ENCODE data around the gene STAT6.

STAT6 gene, protein sequence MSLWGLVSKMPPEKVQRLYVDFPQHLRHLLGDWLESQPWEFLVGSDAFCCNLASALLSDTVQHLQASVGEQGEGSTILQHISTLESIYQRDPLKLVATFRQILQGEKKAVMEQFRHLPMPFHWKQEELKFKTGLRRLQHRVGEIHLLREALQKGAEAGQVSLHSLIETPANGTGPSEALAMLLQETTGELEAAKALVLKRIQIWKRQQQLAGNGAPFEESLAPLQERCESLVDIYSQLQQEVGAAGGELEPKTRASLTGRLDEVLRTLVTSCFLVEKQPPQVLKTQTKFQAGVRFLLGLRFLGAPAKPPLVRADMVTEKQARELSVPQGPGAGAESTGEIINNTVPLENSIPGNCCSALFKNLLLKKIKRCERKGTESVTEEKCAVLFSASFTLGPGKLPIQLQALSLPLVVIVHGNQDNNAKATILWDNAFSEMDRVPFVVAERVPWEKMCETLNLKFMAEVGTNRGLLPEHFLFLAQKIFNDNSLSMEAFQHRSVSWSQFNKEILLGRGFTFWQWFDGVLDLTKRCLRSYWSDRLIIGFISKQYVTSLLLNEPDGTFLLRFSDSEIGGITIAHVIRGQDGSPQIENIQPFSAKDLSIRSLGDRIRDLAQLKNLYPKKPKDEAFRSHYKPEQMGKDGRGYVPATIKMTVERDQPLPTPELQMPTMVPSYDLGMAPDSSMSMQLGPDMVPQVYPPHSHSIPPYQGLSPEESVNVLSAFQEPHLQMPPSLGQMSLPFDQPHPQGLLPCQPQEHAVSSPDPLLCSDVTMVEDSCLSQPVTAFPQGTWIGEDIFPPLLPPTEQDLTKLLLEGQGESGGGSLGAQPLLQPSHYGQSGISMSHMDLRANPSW

DNA sequence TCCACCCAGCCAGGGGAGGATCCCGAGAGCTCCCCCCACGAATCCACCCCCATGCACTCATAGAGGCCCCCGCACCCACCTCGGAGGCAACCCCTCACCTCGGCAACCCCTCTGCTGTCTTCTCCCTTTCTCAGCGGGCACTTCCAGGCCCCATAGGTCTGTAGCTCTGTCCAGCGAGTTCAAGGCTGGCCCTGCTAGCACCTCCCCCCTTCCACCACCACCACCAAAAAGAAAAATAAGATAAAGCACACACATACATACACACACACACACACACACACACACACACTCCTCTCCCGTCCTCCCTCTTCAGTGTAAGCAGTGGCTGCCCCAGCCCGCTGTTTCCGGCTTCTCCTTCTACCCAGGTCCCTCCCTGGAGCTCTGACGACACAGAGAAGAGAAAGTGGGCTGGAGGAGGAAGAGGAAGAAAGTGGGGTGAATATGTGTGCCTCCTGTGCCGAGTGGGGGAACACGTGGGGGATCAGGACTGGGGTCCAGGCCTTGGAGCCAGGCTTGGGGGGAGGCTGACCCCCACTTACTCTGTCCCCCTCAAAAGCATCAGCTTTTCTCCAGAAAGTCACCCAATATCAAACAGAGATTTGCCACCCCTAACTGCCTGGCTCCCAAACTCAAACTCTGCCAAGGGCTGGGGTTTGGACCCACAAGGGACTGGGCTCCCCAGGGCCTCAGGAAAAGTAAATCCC is at the start of gene STAT6:
Gene STAT6 (minus strand): TSS at position 332 of the 704 bp plus-strand sequence. CDS start 3,084 bp downstream, outside the sequence.
- peak; percentile 93 for DNase-seq

DNA sequence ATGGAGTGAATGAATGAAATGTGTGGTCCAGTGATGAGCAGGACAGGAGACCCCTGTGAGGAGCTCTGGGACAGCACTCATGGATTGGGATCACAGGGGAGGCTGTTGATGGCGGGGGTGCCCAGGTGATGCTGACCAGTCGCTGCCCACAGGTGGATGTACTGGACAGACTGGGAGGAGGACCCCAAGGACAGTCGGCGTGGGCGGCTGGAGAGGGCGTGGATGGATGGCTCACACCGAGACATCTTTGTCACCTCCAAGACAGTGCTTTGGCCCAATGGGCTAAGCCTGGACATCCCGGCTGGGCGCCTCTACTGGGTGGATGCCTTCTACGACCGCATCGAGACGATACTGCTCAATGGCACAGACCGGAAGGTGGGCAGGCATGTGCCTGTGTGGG is 49.6 kb upstream of the STAT6 start:
- DNase-seq, result no peak

DNA sequence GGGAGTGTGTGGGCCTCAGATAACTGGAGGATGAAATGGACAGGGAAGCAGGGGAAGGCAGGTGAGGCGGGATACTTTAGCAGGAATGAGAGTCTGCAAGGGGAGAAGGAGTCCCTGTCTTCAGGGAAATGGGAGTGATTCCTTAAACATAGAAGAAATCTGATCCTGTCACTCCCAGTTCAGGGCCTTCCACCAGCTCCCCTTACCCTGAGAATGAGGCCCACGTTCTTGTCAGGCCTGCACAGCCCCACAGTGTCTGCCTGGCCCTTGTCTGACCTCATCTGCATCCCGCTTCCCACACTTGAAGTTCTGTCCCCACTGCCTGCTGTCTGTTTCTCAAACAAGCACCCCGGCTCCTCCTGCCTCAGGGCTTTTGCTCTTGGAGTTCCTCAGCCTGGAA is 48.9 kb upstream of the STAT6 start:
- DNase-seq, result no peak

DNA sequence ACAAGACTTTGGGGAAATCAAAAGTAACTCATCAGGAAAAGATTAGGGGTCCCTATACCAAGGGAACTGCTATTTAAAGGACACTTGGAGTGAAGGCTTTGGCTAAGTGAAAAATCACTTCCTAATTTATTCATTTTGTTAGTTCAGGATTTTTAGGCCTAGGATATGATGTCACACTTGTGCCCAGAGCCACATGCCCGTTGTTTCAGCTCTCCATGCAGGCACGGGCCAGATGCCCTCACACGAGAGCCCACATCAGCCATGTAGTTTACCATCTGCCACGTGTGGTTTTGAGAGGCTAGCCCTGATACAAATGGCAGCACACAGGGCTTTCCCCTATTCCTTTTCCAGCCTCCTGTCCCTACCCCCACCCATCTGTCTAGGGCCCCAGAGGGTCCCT is 48.1 kb upstream of the STAT6 start:
- no peak for DNase-seq

DNA sequence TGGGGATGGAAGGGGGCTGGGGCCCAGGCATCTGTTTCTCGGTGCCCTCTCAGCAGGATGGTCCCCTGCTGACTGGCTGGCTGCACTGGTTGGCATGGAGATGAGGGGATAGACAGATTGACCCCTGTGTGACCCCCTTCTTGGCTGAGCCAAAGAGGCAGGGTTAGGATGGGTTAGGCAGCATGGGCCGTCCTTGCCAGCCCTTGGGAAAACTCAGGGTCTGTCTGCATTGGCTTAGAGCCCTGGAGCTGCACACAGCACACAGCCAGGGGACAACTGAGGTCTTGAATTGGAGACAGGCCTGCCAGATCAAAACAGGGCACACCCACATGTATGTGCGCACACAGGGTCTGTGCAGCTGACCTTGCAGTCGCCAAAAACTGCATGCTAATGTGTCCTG is 47.5 kb upstream of the STAT6 start:
- no peak for DNase-seq

DNA sequence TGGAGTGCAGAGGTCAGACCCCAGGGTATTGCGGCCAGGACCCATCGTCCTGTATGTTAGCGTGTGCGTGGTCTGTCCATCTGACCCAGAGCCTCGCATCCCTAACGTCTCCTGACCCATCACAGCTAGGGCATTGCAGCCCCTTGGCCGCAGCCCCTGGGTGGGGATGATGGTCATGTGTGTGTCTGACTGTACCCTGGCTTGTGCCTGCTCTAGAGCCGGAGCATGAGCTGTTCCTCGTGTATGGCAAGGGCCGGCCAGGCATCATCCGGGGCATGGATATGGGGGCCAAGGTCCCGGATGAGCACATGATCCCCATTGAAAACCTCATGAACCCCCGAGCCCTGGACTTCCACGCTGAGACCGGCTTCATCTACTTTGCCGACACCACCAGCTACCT is 47.0 kb upstream of the STAT6 start:
- DNase-seq, result no peak

DNA sequence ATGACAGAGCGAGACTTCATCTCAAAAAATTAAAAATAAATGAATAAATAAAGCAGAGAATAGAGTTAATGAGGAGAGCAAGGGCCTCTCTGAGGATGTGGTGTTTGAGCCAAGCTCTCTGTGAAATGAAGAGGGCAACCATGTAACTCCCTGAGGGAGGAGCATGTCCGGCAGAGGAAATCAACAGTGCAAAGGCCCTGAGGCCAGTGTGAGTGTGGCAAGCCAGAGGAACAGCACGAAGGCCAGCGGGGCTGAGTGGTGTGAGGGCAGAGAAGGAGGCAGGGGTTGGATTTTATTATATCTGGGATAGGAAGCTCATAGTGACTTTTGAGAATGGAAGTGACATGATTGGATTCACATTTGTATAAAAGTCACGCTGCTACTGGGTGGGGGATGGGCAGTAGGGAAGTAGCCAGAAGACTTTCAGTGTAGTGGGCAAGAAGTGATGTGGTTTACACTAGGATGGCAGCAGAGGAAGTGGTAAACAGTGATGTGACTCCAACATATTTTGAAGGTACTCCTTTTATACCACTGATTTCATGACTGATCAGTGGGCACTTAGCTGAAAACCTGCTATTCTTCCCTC is 46.5 kb upstream of the STAT6 start:
- peak; percentile 10 to 21 for DNase-seq

DNA sequence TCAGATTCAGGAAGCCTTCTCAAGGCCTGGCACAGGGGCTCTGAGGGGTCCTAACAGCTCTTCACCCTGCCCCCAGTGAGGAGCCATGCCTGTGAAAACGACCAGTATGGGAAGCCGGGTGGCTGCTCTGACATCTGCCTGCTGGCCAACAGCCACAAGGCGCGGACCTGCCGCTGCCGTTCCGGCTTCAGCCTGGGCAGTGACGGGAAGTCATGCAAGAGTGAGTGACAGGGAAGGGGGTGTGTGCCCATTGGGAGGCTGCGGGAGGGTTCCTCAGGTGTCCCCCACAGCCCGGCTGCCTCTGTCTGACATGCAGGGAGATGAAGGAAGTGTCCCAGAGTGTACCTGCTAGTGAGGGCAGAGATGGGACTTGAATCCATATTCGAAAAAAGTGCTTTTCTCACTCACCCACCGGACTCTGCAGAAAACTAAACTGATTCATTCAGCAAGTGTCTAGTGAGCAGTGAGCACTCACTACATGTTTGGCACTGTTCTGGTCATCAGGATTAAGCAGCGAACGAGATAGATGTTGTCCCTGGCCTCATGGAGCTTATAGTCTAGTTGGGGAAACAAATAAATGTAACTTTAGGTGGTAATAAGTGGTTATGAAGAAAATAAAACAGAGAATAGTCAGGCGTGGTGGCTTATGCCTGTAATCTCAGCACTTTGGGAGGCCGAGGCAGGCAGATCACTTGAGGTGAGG is 45.7 kb upstream of the STAT6 start:
- DNase-seq, result no peak

DNA sequence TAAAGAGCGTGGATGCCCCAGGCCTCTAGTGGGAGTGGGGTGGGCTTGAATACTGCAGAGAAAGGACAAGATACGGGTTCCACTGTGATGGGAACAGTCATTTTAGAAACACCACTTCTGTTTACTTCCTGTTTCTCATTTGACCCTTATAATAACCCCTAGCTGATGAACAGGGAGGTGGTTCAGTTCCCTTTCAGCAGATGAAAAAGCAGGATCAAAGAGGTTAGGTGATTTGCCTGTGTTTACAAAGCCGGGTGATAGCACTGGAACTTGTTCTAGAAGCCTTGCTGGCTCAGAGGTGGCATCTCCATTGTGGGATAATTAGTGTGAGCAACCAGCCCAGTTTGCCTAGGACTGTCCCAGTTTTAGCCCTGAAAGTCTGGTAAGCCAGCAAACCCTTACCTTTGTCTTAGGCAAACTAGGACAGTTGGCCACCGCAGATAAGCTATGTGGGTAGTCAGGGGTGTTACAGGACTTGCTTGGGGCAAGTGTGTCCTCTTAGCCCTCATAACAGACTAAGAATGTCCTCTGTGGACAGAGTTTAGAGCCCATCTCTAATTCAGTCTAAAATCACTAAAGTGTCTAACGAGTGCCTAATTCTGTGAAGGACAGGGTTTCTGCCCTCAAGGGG is 43.8 kb upstream of the STAT6 start:
- no peak for DNase-seq

DNA sequence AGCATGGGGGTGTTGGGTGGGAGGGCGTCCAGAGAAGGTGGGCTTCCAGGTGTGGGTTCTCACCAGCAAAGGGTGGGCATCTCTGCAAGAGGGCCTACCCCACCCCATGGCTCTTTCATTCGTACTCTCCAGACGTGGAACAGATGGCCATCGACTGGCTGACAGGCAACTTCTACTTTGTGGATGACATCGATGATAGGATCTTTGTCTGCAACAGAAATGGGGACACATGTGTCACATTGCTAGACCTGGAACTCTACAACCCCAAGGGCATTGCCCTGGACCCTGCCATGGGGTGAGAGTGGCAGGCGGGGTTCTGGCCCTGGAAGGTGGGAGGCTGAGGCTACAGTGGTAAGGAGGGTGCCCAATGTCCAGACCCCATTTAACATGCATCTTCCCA is 42.9 kb upstream of the STAT6 start:
- no peak for DNase-seq

DNA sequence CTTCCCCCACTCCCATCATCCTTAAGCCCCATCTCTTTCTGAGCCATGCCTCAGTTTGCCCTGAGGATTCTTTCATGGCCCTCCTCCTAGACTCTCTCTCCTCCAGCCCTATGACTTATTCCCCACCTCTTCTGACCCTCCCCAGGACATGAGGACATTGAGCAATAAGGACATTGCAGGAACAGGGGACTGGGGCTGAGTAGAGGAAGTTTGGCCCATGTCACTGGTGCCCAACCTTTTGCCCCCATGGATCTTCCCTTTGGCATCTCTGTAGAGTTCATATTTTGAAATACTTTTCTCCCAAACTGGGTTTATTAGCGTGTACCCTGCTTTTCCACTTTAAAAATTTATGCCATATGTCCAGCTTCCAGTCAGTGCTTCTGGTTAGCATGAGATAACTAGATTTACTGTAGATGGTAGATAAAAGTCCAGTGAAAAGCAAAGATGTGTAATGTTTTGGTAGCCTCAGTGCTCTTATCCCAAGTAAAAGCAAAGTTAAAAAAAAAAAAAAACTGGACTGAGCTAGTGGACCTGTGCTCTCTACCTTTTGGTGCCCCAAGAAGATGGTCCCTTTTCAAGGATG is 42.3 kb upstream of the STAT6 start:
- DNase-seq, result no peak

DNA sequence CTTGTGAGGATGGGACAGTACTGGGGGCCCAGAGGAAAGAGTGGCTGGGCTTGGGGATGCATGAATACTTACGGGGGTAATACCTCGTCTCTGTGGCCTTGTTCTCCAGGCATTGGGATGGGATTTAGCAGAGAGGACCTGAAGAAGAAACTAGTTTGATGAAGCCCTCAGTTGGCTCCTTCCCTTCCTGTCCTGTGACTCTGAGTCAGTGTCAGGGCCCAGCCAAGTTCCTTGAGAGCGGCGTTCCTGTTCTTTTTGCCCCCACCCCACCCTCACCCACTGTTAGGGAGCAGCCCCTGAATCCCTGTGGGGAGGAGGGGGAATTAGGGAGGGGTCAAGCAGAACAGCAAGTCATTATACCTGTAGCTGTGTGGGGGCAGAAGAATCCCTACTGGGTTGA is 41.5 kb upstream of the STAT6 start:
- DNase-seq, result peak in 1 of 2 donors; percentile 18

DNA sequence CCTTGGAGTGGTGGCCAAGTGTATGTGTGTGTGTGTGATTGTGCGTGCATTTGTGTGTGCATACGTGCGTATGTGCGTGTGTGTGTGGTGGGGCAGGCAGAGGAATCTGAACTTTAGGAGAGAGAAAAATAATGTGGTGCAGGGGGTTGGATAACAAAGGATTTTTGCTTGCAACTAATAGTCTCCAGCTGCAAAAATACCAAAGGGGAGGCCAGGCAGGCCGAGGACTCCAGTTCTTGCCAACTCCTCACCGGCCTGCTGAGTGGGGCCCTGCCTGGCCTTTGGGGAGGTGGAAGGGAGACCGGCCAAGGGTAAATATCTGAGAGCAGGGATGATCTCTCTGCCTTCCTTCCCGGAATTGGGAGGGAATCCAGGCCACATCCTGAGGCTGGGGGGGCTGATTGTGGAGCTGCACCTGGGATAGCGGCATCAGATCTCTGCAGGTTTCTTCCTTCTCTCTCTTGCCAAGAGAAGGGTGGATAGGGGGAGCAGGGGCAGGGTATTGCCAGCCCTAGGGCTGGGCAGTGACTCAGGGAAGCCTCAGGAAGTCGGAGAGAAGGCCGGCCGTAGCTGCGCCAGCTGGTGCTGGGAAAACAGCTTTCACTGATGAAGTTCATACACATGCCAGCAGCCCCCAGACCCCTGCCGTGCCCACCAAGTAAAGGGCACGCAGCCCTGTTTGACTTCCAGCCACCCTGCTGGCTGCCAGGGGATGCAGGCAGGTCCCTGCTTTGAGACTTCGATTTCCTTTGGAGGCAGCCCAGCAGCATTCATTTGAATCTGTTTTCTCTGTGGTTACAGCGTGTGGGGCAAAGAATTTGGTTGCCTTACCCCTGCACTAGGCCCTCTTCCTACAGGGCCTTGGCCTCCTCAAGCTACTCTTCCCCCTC is 40.8 kb upstream of the STAT6 start:
- DNase-seq, result no peak

DNA sequence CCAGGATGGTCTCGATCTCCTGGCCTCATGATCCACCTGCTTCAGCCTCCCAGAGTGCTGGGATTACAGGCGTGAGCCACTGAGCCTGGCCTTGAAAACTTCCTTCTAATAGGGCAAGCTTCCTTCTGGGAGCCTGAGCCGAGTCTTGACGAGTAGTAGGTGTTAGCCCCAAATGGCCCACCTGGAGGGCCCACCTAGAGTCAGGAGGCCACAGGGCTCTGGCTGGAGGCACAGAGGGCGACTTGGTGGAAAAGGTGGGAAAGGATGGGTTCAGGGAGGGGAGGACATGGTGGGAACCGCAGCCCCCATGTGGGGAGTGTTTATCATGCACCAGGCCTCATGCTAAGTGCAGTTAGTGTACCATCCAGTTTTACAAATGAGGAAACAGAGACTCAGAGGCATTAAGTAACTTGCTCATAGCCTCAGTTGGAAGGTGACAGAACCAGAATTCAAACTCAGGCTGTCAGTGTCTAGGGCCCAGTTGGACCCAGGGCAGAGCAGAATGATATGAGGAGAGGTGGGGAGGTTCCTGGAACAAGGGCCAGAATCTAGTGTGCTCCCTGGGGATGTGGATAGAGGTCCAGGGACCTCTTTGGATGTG is 39.3 kb upstream of the STAT6 start:
- no peak for DNase-seq

DNA sequence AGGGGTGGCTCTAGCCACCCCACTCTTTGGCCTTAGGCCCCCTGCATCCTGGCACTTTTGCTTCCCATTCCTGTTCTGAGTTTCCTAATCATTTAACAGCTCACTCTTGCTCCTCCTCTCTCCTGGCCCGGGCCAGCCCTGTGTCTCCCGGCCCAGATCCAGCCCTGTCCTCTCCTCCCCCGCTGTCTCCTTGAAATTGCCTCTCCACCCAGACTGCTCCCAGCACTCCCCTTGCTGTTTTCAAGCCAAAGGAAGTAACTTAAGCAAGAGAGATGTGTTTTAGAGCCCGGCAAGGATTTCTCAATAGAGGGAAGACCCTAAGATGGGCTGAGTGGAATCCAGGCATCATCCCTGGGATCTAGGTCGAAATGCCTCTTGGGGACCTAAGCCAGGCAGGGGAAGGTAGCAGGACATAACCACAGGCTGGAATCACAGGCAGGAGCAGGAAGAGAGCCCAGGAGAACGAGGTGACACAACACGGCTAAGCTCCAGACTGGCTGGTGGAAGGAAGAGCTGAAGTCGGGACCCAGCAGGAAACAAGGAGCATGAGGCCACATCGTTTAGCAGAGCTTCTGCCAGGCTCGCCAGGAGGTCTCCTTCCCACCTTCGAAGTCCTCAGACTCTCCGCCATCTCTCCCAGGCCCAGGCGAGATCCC is 38.2 kb upstream of the STAT6 start:
- no peak for DNase-seq

DNA sequence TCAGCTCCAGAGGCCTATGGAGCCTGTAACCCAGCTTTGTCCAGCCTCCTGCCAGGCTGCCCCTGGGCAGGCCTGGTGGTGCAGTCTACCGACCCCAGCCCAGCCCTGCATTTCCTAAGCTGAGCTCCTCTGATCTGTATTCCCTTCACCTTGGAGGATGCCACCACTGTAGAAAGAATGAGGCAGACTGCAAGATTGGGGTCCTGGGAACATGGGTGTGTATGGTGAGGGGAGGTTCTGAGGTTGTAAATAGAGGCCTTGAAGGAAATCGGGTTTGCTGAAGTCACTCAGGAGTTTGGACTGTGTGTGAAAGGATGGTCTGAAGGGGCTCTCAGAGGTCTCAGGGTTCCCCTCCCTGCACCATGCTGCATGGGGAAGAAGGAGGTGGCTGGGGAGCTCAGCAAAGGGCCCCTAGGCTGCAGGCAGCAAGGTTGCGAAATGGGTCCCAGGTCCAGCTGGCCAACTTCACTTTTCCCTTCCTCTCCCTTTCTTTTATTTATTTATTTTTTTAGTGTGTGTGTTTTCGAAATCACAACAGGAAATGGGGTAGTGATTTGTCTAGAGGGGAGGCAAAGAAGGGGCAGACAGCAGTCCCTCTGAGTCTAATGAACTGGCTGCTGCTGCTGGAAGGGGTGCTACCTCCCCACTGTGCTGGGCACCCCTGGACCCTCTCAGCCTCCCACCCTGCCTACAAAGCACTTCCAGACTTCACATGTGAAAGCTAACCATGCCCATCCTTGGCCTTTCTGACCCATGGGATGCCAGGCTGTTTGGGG is 37.5 kb upstream of the STAT6 start:
- peak in 1 of 2 donors; percentile 19 for DNase-seq

DNA sequence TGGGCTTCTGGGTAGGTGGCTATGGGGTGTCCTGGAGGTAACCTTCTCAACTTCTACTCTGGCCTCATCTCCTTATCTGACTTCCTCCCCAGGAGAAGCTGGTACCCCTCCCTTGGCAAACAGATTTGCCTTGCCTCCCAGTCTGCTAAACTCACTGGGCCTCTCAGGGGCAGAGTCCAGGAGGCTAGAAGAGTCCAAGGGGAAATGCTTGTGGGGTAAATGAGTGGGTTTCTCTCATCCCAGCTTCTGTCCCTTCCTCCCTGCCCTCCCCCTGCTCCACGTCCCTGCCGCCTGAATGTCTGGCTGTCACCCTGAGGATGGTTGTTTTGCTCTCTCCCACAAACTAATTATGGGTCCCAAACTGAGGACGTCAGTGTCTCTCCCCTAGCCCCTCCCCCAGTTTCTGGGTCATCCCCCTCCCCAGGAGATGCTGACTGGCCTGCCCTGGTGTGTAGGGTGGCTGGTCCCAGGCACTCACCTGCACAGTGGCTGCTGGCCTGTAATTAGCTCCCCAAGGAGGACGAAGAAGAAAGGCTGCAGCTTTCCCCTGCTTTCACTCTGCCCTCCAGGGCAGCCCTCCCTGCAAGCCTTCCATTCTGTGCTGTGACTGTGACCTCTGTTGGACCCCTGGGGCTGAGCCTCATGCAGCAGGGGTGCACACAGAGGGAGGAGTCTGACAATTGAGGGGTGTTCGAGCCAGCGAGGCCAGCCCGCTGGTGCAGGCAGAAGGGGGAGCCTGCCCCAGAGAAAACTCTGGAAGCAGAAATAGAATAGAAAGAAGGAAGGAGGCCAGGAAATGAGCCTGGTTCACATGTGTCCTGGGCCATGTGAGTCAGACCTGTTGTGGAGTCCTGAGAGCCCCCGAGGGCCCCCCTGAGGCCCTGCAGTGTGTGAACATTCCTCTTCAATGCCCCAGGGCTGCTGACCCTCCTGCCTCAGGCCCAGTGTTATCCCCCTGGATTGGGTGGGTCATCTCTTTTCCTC is 36.1 kb upstream of the STAT6 start, which contains the start of gene LRP1-AS:
Gene LRP1-AS (minus strand): TSS at position 659 of the 984 bp plus-strand sequence.
- DNase-seq, result no peak
